GM18861 (cell line): Measurements from ENCODE around the gene CFD.
"Not testable (repeated sequence)": the region's sequence is repeated elsewhere in the genome, so short reads cannot be mapped to it uniquely, and the experiment has no call there.

Experiments
- ATAC-seq: cut with Tn5 transposase; IDR thresholded peaks from one replicate; pipeline ENCODE4 v1.9.1; 2021; ENCODE audit not compliant: unreplicated experiment

CFD gene

GRCh38 chr19:852136-853013 lies 7.1 kb upstream of the CFD start, which contains the start of gene ELANE:
ELANE (plus strand) TSS chr19:852303; CDS start chr19:852329, 26 bp downstream.
- ATAC-seq: no peak

GRCh38 chr19:853014-853585 lies 6.4 kb upstream of the CFD start:
- no peak for ATAC-seq

GRCh38 chr19:853614-854220 lies 5.7 kb upstream of the CFD start:
- not testable (repeated sequence) for ATAC-seq

- no peak for ATAC-seq
Observed at GRCh38 chr19:854549-854948, 4.9 kb upstream of the CFD start.

GRCh38 chr19:855142-855541 lies 4.3 kb upstream of the CFD start:
- ATAC-seq: no peak

GRCh38 chr19:855566-856120 lies 3.8 kb upstream of the CFD start:
- no peak for ATAC-seq

- no peak for ATAC-seq
Observed at GRCh38 chr19:858284-858683, 1.2 kb upstream of the CFD start.

- ATAC-seq: no peak
Observed at GRCh38 chr19:861141-861755, 1.8 kb downstream of the CFD start.

GRCh38 chr19:861756-862580 lies 2.5 kb downstream of the CFD start:
- ATAC-seq: no peak

GRCh38 chr19:862581-863314 lies 3.3 kb downstream of the CFD start:
- ATAC-seq: no peak

- no peak for ATAC-seq
Observed at GRCh38 chr19:863315-863620, 3.8 kb downstream of the CFD start.

- no peak for ATAC-seq
Observed at GRCh38 chr19:866769-867300, 7.4 kb downstream of the CFD start.

GRCh38 chr19:867301-867793 lies 7.9 kb downstream of the CFD start:
- no peak for ATAC-seq

GRCh38 chr19:867855-868457 lies 8.5 kb downstream of the CFD start:
- no peak for ATAC-seq

- no peak for ATAC-seq
Observed at GRCh38 chr19:868458-869244, 9.2 kb downstream of the CFD start.

GRCh38 chr19:869245-870177 lies 10.0 kb downstream of the CFD start:
- no peak for ATAC-seq

- ATAC-seq: no peak
Observed at GRCh38 chr19:870314-870713, 10.8 kb downstream of the CFD start.
